ENCODE results near the gene CDH19. TPM values are rescaled to one million over a fixed set of nuclear protein-coding genes. Genes with fewer than 3 reads are reported as not detected.

Gene CDH19
- total RNA-seq, 4 donors from 2014 or later: 24.9 to 51.1 (median 38.8) TPM

GRCh38 chr18:66601649-66602048 is 2.2 kb downstream of the CDH19 start:
- H3K4me3 ChIP-seq: peak overlapping the region in 1 of 2 donors; percentile 22
- H3K4me1 ChIP-seq: no peaks in the 10 kb centered on the region
- no peak for ATAC-seq
- no peaks in the 10 kb centered on the region for H3K9me3 ChIP-seq
- 28 to 39% methylated on average over 3 of the region's 3 CpGs for WGBS, 2 donors (ENCODE audit: low coverage in 1 of 2)
- H3K36me3 ChIP-seq: no peaks in the 10 kb centered on the region
- TF ChIP-seq POLR2AphosphoS5 (IDR thresholded peaks at IDR 0.05) (no peak), POLR2A (IDR thresholded peaks at IDR 0.05) (no peak), EP300 (IDR thresholded peaks at IDR 0.05) (no peak), CTCF (IDR thresholded peaks at IDR 0.05) (no peak)
- peak overlapping the region in 1 of 4 donors; percentile 10 for H3K27ac ChIP-seq
- H3K27me3 ChIP-seq: no peaks in the 10 kb centered on the region

- no peak for ATAC-seq
- no peak for TF ChIP-seq POLR2AphosphoS5 (IDR thresholded peaks at IDR 0.05)
- TF ChIP-seq POLR2A (IDR thresholded peaks at IDR 0.05): no peak
- TF ChIP-seq CTCF (IDR thresholded peaks at IDR 0.05): no peak
- TF ChIP-seq EP300 (IDR thresholded peaks at IDR 0.05): no peak
- WGBS, 2 donors (ENCODE audit: low coverage in 1 of 2): 35 to 44% methylated on average over 3 of the region's 3 CpGs
- H3K27ac ChIP-seq: no peak overlapping the region
- no peaks in the 10 kb centered on the region for H3K27me3 ChIP-seq
- H3K36me3 ChIP-seq: no peaks in the 10 kb centered on the region
- H3K9me3 ChIP-seq: no peaks in the 10 kb centered on the region
- H3K4me3 ChIP-seq: no peak overlapping the region
- no peaks in the 10 kb centered on the region for H3K4me1 ChIP-seq
Measured at GRCh38 chr18:66599190-66599589, 4.7 kb downstream of the CDH19 start.

GRCh38 chr18:66587430-66587829 is 16.5 kb downstream of the CDH19 start:
- Histone ChIP-seq H3K36me3 (no peaks in the 10 kb centered on the region), H3K4me3 (no peak overlapping the region), H3K4me1 (no peaks in the 10 kb centered on the region), H3K27me3 (no peaks in the 10 kb centered on the region), H3K9me3 (no peaks in the 10 kb centered on the region), H3K27ac (no peak overlapping the region)
- no peak for ATAC-seq
- WGBS, 2 donors (ENCODE audit: low coverage in 1 of 2): 69 to 75% methylated on average over 4 of the region's 4 CpGs
- TF ChIP-seq POLR2AphosphoS5 (IDR thresholded peaks at IDR 0.05) (no peak), POLR2A (IDR thresholded peaks at IDR 0.05) (no peak), CTCF (IDR thresholded peaks at IDR 0.05) (no peak), EP300 (IDR thresholded peaks at IDR 0.05) (no peak)

GRCh38 chr18:66582211-66582610 is 21.7 kb downstream of the CDH19 start:
- Histone ChIP-seq H3K4me3 (no peak overlapping the region), H3K4me1 (no peaks in the 10 kb centered on the region), H3K36me3 (no peaks in the 10 kb centered on the region), H3K9me3 (no peaks in the 10 kb centered on the region), H3K27me3 (no peaks in the 10 kb centered on the region), H3K27ac (no peak overlapping the region)
- ATAC-seq: no peak
- TF ChIP-seq POLR2A (IDR thresholded peaks at IDR 0.05) (no peak), CTCF (IDR thresholded peaks at IDR 0.05) (no peak), EP300 (IDR thresholded peaks at IDR 0.05) (no peak), POLR2AphosphoS5 (IDR thresholded peaks at IDR 0.05) (no peak)

GRCh38 chr18:66575263-66575662 is 28.6 kb downstream of the CDH19 start:
- no peak for ATAC-seq
- Histone ChIP-seq H3K4me3 (no peak overlapping the region), H3K36me3 (no peaks in the 10 kb centered on the region), H3K27me3 (no peaks in the 10 kb centered on the region), H3K27ac (no peak overlapping the region), H3K9me3 (no peaks in the 10 kb centered on the region), H3K4me1 (no peaks in the 10 kb centered on the region)
- WGBS, 2 donors (ENCODE audit: low coverage in 1 of 2): 71 to 76% methylated on average over 2 of the region's 2 CpGs
- TF ChIP-seq POLR2A (IDR thresholded peaks at IDR 0.05) (no peak), EP300 (IDR thresholded peaks at IDR 0.05) (no peak), POLR2AphosphoS5 (IDR thresholded peaks at IDR 0.05) (no peak), CTCF (IDR thresholded peaks at IDR 0.05) (no peak)
